GM20431 (cell line): Measurements from ENCODE around the gene SNTB2.

ENCODE experiments used
- in situ Hi-C: fragments of 300-500 bp; cut with MseI, MboI; formaldehyde crosslinking; loops from one replicate; pipeline ENCODE4 v1.15.0; 2020; ENCODE audit warnings: low sequenced_read_pairs; ENCODE audit not compliant: unreplicated experiment

SNTB2 gene

GRCh38 chr16:69328854-69329316 lies 141.9 kb downstream of the SNTB2 start:
- in situ Hi-C loops, result no loop called here

DNA sequence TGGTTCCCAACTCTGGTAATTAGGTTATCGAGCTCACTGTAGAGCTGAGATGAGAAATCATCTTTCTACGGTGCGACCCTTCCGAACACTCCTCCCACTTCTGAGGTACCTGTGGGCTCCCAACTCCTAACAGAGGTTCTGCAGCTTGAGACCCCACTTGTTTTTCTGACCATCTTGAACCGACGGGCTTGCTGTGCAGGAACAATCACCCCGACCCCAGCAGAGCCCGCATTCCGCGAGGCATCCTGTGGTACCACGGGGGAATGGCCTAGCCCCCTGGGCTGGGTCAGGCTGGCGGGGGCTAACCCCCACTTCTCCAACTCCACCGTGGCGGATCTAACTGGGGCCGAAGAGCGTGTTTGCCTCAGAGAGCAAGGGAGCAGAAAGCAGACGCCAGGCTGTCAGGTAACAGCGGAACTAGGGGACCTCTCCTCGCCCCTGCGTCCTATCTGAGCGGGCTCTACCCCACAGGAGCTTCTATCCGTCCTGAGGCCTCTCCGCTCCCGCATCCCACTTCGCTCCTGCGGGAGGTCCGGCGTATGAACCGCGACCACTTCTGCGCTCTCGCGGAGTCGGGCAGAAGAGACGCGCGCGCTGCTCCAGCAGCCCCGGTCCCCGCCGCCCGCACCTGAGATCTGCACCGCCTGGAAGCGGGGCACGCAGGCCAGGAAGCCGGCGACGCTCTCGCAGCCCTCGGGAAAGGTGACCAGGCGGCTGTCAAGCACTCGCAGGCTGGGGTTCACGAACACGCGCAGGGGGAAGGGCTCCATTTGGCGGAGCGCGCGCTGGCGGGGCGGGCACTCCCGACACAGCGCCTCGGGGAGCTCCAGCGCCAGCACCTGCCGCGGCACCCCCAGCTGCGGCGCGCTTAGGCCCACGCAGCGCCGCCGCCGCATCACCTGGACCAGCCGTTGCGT lies 142.7 kb downstream of the SNTB2 start:
- in situ Hi-C loops, result no loop called here

DNA sequence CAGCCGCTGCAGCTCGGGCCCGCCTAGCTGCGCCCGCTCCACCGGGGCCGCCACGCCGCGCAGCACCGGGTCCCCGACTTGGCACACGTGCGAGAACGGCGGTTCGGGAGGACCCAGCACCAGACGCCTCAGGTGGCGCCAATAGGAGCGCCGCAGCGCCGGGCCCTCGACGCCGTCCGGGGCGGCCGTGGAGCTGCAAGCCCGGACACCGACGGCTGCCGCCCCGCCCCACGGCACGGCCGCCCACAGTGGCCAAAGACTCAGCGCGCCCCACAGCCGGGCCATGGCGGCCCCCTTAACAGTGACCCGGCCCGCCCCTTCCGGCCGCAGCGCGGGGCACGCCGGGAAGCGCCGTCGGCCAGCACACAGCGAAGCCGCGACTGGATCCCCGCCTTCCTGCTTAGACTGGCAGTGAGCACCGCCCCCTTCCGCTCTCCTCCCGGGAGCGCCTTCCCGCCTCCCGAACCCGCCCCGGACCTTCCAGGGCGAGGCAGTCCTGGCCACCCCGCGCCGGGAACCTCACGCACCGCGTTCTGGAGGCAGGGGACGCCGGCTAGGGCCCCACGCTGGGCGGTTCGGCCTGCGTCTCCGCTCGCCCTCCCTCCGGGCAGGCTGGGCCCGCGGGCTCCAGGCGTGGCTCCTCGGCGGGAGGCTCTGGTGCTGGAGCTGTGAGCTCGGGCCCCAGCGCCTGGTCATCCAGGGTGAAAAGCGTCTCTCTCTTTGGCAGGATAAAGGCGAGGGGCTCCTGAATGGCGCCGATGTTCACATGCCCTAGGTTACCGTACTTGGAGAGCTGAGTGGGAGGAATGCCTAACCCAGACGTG lies 143.5 kb downstream of the SNTB2 start, which contains the start of gene PDF:
Gene PDF, minus strand, starts transcription at position 303 of the 824 bp plus-strand sequence. Its CDS starts 18 bp downstream, at position 285.
- in situ Hi-C loops, result no loop called here

- in situ Hi-C loops, result no loop called here
Measured at GRCh38 chr16:69334696-69335095, 147.7 kb downstream of the SNTB2 start.

GRCh38 chr16:69338557-69339288 lies 151.8 kb downstream of the SNTB2 start:
- in situ Hi-C loops, result no loop called here

- in situ Hi-C loops, result no loop called here
Measured at GRCh38 chr16:69339289-69340094, 152.5 kb downstream of the SNTB2 start, which contains the start of the genes COG8 and NIP7. Gene COG8, minus strand, starts transcription at chr16:69339564. Its CDS starts 12 bp downstream, at chr16:69339552. Gene NIP7, plus strand, starts transcription at chr16:69339772. Its CDS starts 58 bp downstream, at chr16:69339830.

- in situ Hi-C loops, result no loop called here
Measured at GRCh38 chr16:69340095-69340644, 153.2 kb downstream of the SNTB2 start.

DNA sequence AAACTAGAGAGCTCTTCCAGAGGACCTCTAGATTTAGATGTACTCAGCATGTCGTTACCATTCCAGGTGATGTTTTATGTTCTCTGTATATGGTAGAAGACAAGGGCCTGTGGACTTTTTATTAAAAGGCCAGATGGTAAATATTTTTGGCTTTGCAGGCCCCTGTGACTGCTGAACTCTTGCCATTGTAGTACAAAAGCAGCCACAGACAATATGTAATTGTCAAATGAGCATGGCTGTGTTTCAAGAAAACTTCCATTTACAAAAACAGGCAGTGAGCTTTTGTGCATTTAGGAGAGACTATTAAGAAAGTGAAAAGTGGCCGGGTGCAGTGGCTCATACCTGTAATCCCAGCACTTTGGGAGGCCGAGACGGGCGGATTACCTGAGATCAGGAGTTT lies 157.2 kb downstream of the SNTB2 start:
- in situ Hi-C loops, result no loop called here

GRCh38 chr16:69345923-69346322 lies 159.0 kb downstream of the SNTB2 start:
- in situ Hi-C loops, result no loop called here

GRCh38 chr16:69346683-69347082 lies 159.7 kb downstream of the SNTB2 start:
- in situ Hi-C loops, result no loop called here

- in situ Hi-C loops, result no loop called here
Measured at GRCh38 chr16:69348222-69348621, 161.3 kb downstream of the SNTB2 start.

DNA sequence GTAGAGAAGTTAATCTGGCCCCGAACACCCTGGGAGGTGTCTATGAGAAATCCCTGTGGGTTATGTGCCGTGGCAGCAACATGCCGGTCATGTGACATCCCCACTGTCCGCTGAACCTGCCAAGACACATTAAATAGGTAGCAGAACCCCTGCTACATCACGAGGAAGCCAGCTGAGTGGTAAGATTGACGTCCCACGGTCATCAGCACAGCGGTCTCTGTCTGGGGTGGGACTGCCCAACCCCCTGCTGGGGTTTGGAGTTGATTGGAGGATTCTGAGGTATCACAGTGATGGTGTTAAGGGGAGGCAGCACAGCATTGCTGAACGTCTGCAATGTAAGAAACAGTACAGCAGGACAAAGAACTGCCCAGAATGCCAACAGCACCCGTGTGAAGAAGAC lies 162.6 kb downstream of the SNTB2 start:
- in situ Hi-C loops, result no loop called here

DNA sequence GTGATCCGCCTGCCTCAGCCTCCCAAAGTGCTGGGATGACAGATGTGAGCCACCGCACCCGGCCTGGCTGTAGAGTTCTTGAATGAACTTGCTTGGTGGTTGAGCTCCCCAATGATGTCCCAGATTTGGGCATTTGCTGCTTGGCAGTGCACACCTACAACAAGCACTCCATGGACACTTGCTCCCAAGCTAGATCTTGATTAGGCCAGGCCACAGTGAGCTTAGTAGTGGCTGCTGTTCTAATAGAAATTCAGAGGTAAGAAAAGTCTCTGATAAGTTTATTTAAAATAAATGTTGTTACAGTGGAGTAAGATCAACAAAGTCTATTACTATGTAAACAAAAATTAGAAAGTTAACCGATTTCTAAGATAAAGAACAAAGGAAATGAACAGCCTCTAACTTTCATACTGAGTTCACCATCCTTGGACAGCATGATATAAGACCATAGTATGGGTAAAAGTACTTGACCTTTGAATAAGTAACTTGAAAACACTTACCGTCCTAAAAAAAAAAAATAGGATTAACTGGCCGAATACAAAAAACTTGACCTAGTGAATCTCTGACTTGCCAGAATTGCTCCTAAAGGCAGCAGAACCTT lies 163.7 kb downstream of the SNTB2 start:
- in situ Hi-C loops, result no loop called here

- in situ Hi-C loops, result no loop called here
Measured at GRCh38 chr16:69351309-69352027, 164.5 kb downstream of the SNTB2 start, which contains the start of gene TMED6. Gene TMED6, minus strand, starts transcription at chr16:69351786. Its CDS starts 33 bp downstream, at chr16:69351753.
